ENCODE results near the gene CYSTM1. TPM values are rescaled to one million over a fixed set of nuclear protein-coding genes. Genes with fewer than 3 reads are reported as not detected.

CYSTM1 gene
- polyA plus RNA-seq, 1 donor from 2014 or later = 6.6 TPM

DNA sequence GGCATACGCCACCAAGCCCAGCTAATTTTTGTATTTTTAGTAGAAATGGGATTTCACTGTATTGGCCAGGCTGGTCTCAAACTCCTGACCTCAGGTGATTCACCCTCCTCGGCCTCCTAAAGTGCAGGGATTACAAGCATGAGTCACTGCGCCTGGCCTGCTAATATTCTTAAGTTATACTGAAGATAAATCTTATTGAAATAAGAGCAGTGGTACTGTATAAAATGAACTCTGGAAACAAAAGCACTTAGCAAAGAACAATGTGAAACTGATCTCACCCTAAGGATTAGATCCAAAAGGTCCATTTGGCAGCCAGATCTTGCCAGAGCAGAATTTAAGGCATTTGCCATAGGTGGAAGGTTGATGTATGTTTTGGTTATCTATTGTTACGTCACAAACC lies 27.1 kb downstream of the CYSTM1 start:
- TF ChIP-seq, protein P1, sequence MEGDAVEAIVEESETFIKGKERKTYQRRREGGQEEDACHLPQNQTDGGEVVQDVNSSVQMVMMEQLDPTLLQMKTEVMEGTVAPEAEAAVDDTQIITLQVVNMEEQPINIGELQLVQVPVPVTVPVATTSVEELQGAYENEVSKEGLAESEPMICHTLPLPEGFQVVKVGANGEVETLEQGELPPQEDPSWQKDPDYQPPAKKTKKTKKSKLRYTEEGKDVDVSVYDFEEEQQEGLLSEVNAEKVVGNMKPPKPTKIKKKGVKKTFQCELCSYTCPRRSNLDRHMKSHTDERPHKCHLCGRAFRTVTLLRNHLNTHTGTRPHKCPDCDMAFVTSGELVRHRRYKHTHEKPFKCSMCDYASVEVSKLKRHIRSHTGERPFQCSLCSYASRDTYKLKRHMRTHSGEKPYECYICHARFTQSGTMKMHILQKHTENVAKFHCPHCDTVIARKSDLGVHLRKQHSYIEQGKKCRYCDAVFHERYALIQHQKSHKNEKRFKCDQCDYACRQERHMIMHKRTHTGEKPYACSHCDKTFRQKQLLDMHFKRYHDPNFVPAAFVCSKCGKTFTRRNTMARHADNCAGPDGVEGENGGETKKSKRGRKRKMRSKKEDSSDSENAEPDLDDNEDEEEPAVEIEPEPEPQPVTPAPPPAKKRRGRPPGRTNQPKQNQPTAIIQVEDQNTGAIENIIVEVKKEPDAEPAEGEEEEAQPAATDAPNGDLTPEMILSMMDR (IDR thresholded peaks at IDR 0.05; ENCODE audit: poor library complexity, severe bottlenecking) = no peak
- TF ChIP-seq MXI1 (conservative IDR thresholded peaks at IDR 0.05; ENCODE audit: poor library complexity, severe bottlenecking) = no peak
- TF ChIP-seq RAD21 (conservative IDR thresholded peaks at IDR 0.05) = no peak
- no peak for TF ChIP-seq EZH2 (IDR thresholded peaks at IDR 0.05; ENCODE audit: borderline replicate concordance, insufficient read depth, low read length, poor library complexity, severe bottlenecking)
- TF ChIP-seq EP300 (conservative IDR thresholded peaks at IDR 0.05; ENCODE audit: poor library complexity, severe bottlenecking) = no peak
- no peak for TF ChIP-seq POLR2AphosphoS5 (IDR thresholded peaks at IDR 0.05)
- no peak for TF ChIP-seq SMC3 (conservative IDR thresholded peaks at IDR 0.05; ENCODE audit: poor library complexity)
- no peak for TF ChIP-seq TAF1 (IDR thresholded peaks at IDR 0.05; ENCODE audit: low read depth)
- TF ChIP-seq, protein P2, sequence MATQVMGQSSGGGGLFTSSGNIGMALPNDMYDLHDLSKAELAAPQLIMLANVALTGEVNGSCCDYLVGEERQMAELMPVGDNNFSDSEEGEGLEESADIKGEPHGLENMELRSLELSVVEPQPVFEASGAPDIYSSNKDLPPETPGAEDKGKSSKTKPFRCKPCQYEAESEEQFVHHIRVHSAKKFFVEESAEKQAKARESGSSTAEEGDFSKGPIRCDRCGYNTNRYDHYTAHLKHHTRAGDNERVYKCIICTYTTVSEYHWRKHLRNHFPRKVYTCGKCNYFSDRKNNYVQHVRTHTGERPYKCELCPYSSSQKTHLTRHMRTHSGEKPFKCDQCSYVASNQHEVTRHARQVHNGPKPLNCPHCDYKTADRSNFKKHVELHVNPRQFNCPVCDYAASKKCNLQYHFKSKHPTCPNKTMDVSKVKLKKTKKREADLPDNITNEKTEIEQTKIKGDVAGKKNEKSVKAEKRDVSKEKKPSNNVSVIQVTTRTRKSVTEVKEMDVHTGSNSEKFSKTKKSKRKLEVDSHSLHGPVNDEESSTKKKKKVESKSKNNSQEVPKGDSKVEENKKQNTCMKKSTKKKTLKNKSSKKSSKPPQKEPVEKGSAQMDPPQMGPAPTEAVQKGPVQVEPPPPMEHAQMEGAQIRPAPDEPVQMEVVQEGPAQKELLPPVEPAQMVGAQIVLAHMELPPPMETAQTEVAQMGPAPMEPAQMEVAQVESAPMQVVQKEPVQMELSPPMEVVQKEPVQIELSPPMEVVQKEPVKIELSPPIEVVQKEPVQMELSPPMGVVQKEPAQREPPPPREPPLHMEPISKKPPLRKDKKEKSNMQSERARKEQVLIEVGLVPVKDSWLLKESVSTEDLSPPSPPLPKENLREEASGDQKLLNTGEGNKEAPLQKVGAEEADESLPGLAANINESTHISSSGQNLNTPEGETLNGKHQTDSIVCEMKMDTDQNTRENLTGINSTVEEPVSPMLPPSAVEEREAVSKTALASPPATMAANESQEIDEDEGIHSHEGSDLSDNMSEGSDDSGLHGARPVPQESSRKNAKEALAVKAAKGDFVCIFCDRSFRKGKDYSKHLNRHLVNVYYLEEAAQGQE (IDR thresholded peaks at IDR 0.05; ENCODE audit: borderline replicate concordance) = no peak

DNA sequence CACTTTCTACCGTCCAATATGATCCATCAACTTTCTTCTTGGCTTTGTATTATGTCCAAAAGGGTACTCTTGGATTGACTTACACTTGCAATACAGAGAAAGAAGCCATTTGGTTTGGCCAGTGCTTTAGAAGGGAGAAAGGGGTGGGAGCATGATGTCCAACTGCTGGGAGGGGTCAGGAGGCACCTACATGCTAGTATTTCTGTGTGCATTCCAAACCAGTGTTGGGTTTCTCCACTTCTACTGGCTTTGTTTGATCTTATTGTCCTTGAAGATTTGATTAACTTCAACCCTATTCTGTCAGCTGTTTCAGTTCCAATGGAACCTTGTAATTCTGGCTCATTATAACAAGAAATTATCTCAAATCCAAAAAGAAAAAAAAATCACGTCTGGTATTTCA lies 27.6 kb downstream of the CYSTM1 start:
- H3K27me3 ChIP-seq (ENCODE audit: insufficient read depth, low read depth, low read length) = no peaks in the 10 kb centered on the region
- TF ChIP-seq, protein P2 (IDR thresholded peaks at IDR 0.05; ENCODE audit: borderline replicate concordance) = no peak
- TF ChIP-seq, protein P1 (IDR thresholded peaks at IDR 0.05; ENCODE audit: poor library complexity, severe bottlenecking) = no peak
- TF ChIP-seq RAD21 (conservative IDR thresholded peaks at IDR 0.05) (no peak), SMC3 (conservative IDR thresholded peaks at IDR 0.05; ENCODE audit: poor library complexity) (no peak), POLR2AphosphoS5 (IDR thresholded peaks at IDR 0.05) (no peak), EZH2 (IDR thresholded peaks at IDR 0.05; ENCODE audit: borderline replicate concordance, insufficient read depth, low read length, poor library complexity, severe bottlenecking) (no peak), TAF1 (IDR thresholded peaks at IDR 0.05; ENCODE audit: low read depth) (no peak), EP300 (conservative IDR thresholded peaks at IDR 0.05; ENCODE audit: poor library complexity, severe bottlenecking) (no peak), MXI1 (conservative IDR thresholded peaks at IDR 0.05; ENCODE audit: poor library complexity, severe bottlenecking) (no peak)

More for the DNA sequence above, 27.1 kb downstream of the CYSTM1 start:
- Histone ChIP-seq H3K9ac (ENCODE audit: low read length) (no peak overlapping the region), H3K9me3 (ENCODE audit: low read length) (no peaks in the 10 kb centered on the region), H3K4me2 (ENCODE audit: low read length) (no peak overlapping the region), H3K36me3 (ENCODE audit: insufficient read depth, low read length) (no peaks in the 10 kb centered on the region), H3K79me2 (replicated peaks; ENCODE audit: insufficient read depth, low read length) (no peaks in the 10 kb centered on the region), H3K27me3 (ENCODE audit: insufficient read depth, low read depth, low read length) (no peaks in the 10 kb centered on the region), H4K20me1 (ENCODE audit: insufficient read depth) (no peaks in the 10 kb centered on the region), H3K4me3 (ENCODE audit: low read length) (no peak overlapping the region), H3K27ac (ENCODE audit: low read length) (no peak overlapping the region), H3K9me2 (ENCODE audit: insufficient read depth, low read length) (no peaks in the 10 kb centered on the region), H2AFZ (ENCODE audit: low read depth, low read length) (no peak overlapping the region), H3F3A (ENCODE audit: insufficient read depth, low read length, poor library complexity, severe bottlenecking) (no peaks in the 10 kb centered on the region)

More for the DNA sequence above, 27.6 kb downstream of the CYSTM1 start:
- H3F3A ChIP-seq (ENCODE audit: insufficient read depth, low read length, poor library complexity, severe bottlenecking) = no peaks in the 10 kb centered on the region
- no peaks in the 10 kb centered on the region for H4K20me1 ChIP-seq (ENCODE audit: insufficient read depth)
- H3K79me2 ChIP-seq (replicated peaks; ENCODE audit: insufficient read depth, low read length) = no peaks in the 10 kb centered on the region
- no peak overlapping the region for H3K9ac ChIP-seq (ENCODE audit: low read length)
- no peak overlapping the region for H3K27ac ChIP-seq (ENCODE audit: low read length)
- no peaks in the 10 kb centered on the region for H3K9me3 ChIP-seq (ENCODE audit: low read length)
- no peak overlapping the region for H3K4me3 ChIP-seq (ENCODE audit: low read length)
- H3K9me2 ChIP-seq (ENCODE audit: insufficient read depth, low read length) = no peaks in the 10 kb centered on the region
- H3K4me2 ChIP-seq (ENCODE audit: low read length) = no peak overlapping the region
- no peaks in the 10 kb centered on the region for H3K36me3 ChIP-seq (ENCODE audit: insufficient read depth, low read length)
- H2AFZ ChIP-seq (ENCODE audit: low read depth, low read length) = no peak overlapping the region

Data from neural cell (in vitro differentiated cells).